Natural killer cell (primary cell): Measurements from ENCODE around the gene PPRC1. TPM values are rescaled to one million over a fixed set of nuclear protein-coding genes. Genes with fewer than 3 reads are reported as not detected.
A peak's percentile ranks its signal among the peaks of the same experiment; 100 is the strongest.

Experiments
- ATAC-seq, 3 donors: fragments of 150-1000 bp in 2 of 3; fragments of 200-7000 bp in 1 of 3; cut with Tn5 transposase; 1 replicate in 1 of 3; 2 replicates in 2 of 3; pipeline ENCODE4 v1.10.0; 2021; ENCODE audit warnings: mild to moderate bottlenecking in 2 of 3, moderate library complexity in 2 of 3
- DNase-seq, 2 donors: peaks; one replicate each; pipeline versions ENCODE4 v3.0.0 to v3.0.0-alpha.2; 2013 to 2021; ENCODE audit warnings: mixed read lengths in 1 of 2
- H3K27ac ChIP-seq: one replicate; pipeline ENCODE4 v1.5.1; 2013; ENCODE audit warnings: mild to moderate bottlenecking, low read length
- H3K27me3 ChIP-seq: one replicate; pipeline ENCODE4 v1.6.1; 2013; ENCODE audit warnings: low read length; ENCODE audit not compliant: control insufficient read depth, insufficient read depth
- H3K36me3 ChIP-seq: one replicate; pipeline ENCODE4 v1.6.1; 2013; ENCODE audit warnings: low read length; ENCODE audit not compliant: control insufficient read depth, insufficient read depth
- H3K4me1 ChIP-seq: one replicate; pipeline ENCODE4 v1.6.1; 2013; ENCODE audit warnings: low read length; ENCODE audit not compliant: control insufficient read depth, insufficient read depth
- H3K4me3 ChIP-seq: one replicate; pipeline ENCODE4 v1.5.1; 2013; ENCODE audit warnings: low read length
- H3K9me3 ChIP-seq: one replicate; pipeline ENCODE4 v1.6.1; 2013; ENCODE audit warnings: low read length; ENCODE audit not compliant: control insufficient read depth, insufficient read depth
- H3K27ac Mint-ChIP-seq, 2 donors: one replicate each; pipeline ENCODE4 v1.8.0; 2022; ENCODE audit warnings: mild to moderate bottlenecking in 2 of 2, mixed read lengths in 2 of 2, moderate library complexity in 1 of 2
- H3K27me3 Mint-ChIP-seq, 2 donors: one replicate each; pipeline ENCODE4 v1.8.0; 2022; ENCODE audit warnings: low read depth in 2 of 2, mixed read lengths in 2 of 2
- H3K36me3 Mint-ChIP-seq: one replicate; pipeline ENCODE4 v1.8.0; 2022; ENCODE audit warnings: mixed read lengths
- H3K4me1 Mint-ChIP-seq, 2 donors: one replicate each; pipeline ENCODE4 v1.8.0; 2022; ENCODE audit warnings: mixed read lengths in 2 of 2
- H3K4me3 Mint-ChIP-seq: one replicate; pipeline ENCODE4 v1.8.0; 2022; ENCODE audit warnings: mild to moderate bottlenecking, moderate library complexity, mixed read lengths
- H3K9me3 Mint-ChIP-seq, 2 donors: one replicate each; pipeline ENCODE4 v1.8.0; 2022; ENCODE audit warnings: mixed read lengths in 2 of 2
- CTCF ChIP-seq: fragments of 200-600 bp; IDR thresholded peaks from one replicate; pipeline ENCODE4 v1.8.0; 2022; ENCODE audit warnings: antibody characterized with exemption
- WGBS: methylation state at CpG from one replicate; pipeline ENCODE4 v1.1.7; 2013; ENCODE audit warnings: missing lambda C conversion rate; ENCODE audit not compliant: insufficient coverage; 5-methylcytosine and 5-hydroxymethylcytosine counted together
- intact Hi-C: fragments of 100-400 bp; cut with micrococcal nuclease; formaldehyde crosslinking; loops from one replicate; pipeline ENCODE4 v1.14.2; 2022
- total RNA-seq, 4 donors: library from RNA; stranded (reverse); fragments of 120-200 nt in 1 of 4; gene quantifications; one replicate each; pipeline versions ENCODE4 v1.2.3 to v1.2.4, GENCODE V29; 2013 to 2022

The PPRC1 gene
- total RNA-seq, 3 donors from 2014 or later (not counting 1 experiment from before 2014, with no cell fraction given), result 29.1 to 48.0 (median 37.7) TPM

DNA sequence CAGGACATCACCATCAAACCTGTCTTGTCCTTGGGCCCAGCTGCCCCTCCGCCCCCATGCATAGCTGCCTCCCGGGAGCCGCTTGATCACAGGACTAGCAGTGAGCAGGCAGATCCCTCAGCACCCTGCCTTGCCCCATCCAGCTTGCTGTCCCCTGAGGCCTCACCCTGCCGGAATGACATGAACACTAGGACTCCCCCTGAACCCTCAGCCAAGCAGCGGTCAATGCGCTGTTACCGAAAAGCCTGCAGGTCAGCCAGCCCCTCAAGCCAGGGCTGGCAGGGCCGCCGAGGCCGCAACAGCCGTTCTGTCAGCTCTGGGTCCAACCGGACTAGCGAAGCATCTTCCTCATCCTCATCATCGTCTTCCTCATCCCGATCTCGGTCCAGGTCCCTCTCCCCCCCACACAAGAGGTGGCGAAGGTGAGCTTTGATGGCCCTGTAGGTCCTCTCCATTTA, 14.2 kb downstream of the PPRC1 start:
- DNase-seq (no peak), ATAC-seq (no peak)
- H3K4me3 Mint-ChIP-seq, result no peak overlapping the region
- Histone ChIP-seq H3K36me3 (peaks cover 51% of the 10 kb centered on the region), H3K4me3 (no peak overlapping the region), H3K27ac (no peak overlapping the region), H3K4me1 (peaks cover 7% of the 10 kb centered on the region), H3K9me3 (no peaks in the 10 kb centered on the region), H3K27me3 (no peaks in the 10 kb centered on the region)
- H3K27me3 Mint-ChIP-seq, result no peaks in the 10 kb centered on the region
- intact Hi-C loops, result no loop called here
- H3K36me3 Mint-ChIP-seq, result peaks cover 15% of the 10 kb centered on the region
- H3K4me1 Mint-ChIP-seq, result peaks cover 8 to 16% of the 10 kb centered on the region in 2 donors
- H3K27ac Mint-ChIP-seq, result no peak overlapping the region
- H3K9me3 Mint-ChIP-seq, result no peaks in the 10 kb centered on the region
- no peak for TF ChIP-seq CTCF
- 97% methylated on average over 17 of the region's 17 CpGs for WGBS

DNA sequence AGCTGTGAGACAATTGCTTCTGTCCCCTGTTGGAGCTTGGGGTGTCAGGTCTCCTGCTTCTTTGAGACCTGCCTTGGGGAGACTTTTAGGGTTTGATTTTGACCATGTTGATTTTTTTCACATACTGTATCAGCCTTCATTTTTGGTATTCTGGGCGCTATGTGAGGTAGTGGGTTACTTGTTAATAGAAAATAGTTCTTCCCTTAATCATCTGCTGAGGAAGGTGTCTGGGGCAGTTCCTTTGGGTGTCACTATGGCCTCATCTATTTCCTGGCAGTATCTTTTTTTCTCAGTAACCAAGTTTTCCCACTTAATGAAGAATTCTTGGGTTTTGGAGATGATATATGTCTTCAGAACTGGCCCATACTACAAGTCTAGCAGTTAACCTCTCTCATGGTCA, 14.7 kb downstream of the PPRC1 start:
- peaks cover 15% of the 10 kb centered on the region for H3K36me3 Mint-ChIP-seq

DNA sequence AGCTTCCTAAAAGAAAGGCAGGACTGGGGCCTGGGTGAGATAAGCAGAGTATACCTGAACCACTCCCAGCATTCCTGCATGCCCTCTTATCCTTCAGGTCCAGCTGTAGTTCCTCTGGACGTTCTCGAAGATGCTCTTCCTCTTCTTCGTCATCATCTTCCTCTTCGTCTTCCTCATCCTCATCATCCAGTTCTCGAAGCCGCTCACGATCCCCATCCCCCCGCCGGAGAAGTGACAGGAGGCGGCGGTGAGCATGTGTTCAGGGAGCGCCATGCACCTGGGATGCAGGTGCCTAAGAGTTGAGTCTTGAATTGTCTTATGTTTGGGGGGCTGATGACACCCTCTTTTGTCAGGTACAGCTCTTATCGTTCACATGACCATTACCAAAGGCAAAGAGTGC, 15.4 kb downstream of the PPRC1 start:
- no peaks in the 10 kb centered on the region for H3K9me3 ChIP-seq
- peak overlapping the region; percentile 30 to 56 for H3K27ac Mint-ChIP-seq
- H3K27me3 ChIP-seq, result no peaks in the 10 kb centered on the region
- ATAC-seq, result no peak
- peaks cover 48% of the 10 kb centered on the region for H3K36me3 ChIP-seq
- H3K4me1 Mint-ChIP-seq, result peaks cover 18 to 28% of the 10 kb centered on the region in 2 donors
- no peak overlapping the region for H3K27ac ChIP-seq
- no peak overlapping the region for H3K4me3 ChIP-seq
- intact Hi-C loops, result no loop called here
- no peak overlapping the region for H3K4me3 Mint-ChIP-seq
- DNase-seq, result no peak
- peaks cover 15% of the 10 kb centered on the region for H3K36me3 Mint-ChIP-seq
- H3K4me1 ChIP-seq, result peaks cover 16% of the 10 kb centered on the region
- H3K27me3 Mint-ChIP-seq, result no peaks in the 10 kb centered on the region
- TF ChIP-seq CTCF, result no peak
- H3K9me3 Mint-ChIP-seq, result no peaks in the 10 kb centered on the region
- 98% methylated on average over 12 of the region's 13 CpGs for WGBS

More for the DNA sequence above, 14.7 kb downstream of the PPRC1 start:
- Mint-ChIP-seq H3K4me3 (no peak overlapping the region), H3K27ac (peak overlapping the region; percentile 30 to 56), H3K9me3 (no peaks in the 10 kb centered on the region), H3K4me1 (peaks cover 10 to 21% of the 10 kb centered on the region in 2 donors), H3K27me3 (no peaks in the 10 kb centered on the region)
- Histone ChIP-seq H3K4me3 (no peak overlapping the region), H3K27me3 (no peaks in the 10 kb centered on the region), H3K9me3 (no peaks in the 10 kb centered on the region), H3K4me1 (peaks cover 9% of the 10 kb centered on the region), H3K27ac (no peak overlapping the region), H3K36me3 (peaks cover 51% of the 10 kb centered on the region)
- intact Hi-C loops, result no loop called here
- DNase-seq (no peak), ATAC-seq (no peak)
- TF ChIP-seq CTCF, result no peak
- WGBS, result 100% methylated on average over 1 of the region's 1 CpG
